IPS DF 19.7 (cell line): ENCODE measurements around the gene TBCC.

Source experiments
- DNase-seq: peaks from one replicate; pipeline ENCODE4 v3.0.0-alpha.2; 2013; ENCODE audit warnings: low read depth, low spot score

The TBCC gene

DNA sequence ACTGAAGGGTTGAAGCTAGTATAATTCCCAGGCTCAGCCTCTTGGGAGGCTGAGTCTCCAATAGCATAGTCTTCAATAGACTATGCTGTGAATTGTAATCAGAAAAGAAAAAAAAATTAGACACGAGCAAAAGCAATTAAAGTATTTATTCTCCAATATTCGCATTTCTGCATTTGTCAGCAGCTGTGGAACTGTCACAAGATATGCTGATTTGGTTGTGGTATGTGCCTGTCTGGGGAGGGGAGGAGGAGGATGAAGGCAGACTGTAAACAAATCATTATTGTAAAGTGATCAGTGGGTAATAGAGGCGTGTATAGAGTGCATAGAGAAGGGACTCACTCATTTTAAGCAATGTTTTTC, 25.8 kb upstream of the TBCC start:
- DNase-seq = no peak

DNA sequence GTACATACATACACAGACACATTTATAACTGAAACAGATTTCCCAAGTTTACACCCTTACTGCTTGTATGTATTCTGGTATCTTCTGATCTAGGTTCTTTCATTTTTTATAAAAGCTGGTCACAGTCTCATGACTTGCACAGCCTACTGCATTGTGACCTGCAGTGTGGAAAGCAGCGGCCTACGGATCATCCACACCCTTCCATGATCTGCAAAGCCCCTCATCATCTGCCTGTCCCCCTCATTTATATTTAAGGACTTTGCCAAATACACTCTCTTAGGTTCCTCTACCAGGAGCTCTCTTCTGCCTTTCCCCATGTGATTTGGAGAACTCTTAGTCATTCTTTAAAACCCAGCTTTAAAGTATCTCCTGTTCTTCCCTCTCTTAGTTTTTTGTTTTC, 23.9 kb upstream of the TBCC start:
- DNase-seq = no peak

DNA sequence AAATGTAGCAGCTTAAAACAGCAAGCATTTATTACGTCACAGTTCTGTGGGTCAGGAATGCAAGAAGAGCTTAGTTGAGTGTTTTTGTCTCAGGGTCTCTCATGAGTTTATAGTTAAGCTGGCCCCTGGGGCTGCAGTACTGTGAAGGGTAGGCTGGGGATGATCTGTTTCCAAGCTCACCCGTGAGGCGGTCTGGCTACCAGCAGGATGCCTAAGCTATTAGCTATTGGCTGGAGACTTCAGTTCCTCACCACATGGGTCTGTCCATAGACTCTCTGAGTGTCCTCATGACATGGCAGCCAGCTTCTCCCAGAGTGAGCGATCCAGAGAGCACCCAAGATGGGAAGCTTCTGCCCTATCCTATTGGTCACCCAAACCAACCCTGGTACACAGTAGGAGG, 23.1 kb upstream of the TBCC start:
- DNase-seq = no peak

DNA sequence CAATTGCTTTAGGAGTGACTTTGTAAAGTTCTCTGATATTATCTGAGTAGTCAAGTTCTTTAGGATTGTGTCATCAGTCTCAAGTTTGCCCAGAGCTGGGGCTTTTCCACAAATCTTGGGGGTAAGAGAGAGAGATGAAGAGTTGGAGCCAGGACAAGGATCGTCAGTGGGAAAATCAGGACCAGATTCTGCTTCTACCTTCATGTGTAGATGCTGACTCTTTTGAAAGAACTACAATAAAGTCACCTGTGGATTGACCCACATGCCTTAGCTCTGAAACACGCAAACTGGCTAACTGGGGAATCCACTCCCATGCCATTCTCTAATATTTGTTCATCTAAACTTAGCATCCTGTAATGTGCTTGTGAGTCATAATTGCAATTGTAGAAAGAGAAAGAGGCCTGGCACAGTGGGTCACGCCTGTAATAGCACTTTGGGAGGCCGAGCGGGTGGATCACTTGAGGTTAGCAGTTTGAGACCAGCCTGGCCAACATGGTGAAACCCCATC, 20.3 kb upstream of the TBCC start:
- DNase-seq = no peak

DNA sequence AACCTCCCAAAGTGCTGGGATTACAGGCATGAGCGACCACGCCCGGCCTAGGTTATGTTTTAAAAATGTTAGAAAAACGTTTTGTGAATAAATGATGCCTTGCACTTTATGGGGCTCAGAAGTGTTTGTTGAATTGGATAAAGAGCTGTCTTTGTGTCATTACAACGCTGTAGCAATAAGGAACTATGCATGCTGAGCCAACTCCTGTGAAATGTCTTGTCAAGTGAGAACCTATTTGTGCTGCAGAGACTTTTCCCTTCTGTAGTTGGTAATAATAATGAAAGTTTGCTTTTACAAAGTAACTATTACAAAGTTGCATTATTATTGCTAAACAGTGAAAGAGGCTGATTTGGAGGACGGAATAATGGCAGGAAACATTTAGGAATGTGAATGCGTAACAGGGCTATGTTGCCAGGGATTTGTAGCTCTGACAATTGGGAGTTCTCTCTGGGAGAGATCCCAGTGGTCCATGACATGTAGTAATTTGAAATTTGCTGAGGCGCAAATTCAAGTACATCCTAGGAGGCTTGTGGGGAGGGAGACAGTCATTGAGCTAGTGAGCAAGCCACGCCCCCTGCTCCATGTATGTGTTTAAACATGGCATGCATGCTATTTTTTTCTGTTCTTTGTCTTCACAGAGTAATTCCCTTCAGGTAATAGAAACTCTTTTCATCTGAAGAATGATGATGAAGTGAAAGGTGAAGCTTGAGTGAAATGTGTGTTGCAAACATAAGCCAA, 19.2 kb upstream of the TBCC start:
- DNase-seq = no peak

DNA sequence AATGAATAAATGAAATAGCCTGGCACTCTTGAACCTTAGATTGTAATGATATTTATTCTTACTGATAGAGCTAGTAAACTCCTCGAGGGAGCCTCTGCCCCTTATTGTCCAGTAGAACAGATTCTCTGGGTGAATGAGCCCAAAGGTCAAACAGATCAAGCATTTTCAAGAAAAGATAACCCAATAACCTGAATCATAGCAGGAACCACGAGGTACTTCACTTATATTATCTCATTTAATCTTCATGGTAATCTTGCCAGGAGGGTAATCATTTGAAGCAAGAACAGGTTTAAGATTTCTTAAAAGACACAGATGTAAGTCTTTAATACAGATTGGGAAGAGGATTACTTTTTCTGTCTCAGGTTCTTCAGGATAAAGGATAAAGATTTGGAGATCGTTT, 17.0 kb upstream of the TBCC start:
- no peak for DNase-seq

DNA sequence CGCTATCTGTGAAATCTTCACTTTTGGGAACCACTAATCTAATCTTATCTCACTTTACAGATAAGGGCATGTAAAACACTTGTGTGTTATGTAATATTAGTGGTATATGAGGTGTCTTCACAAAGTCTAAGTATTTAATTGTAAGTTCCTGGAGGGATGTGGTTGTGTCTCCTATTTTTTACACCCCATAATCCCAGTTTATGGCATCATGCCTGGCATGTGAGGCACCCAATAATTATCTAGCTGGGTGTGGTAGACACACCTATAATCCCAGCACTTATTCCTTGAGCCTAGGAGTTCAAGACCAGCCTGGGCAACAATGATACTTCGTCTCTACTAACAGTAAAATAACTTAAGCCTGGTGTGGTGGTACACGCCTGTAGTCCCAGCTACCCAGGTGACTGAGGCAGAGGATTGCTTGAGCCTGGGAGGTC, 16.5 kb upstream of the TBCC start:
- DNase-seq = no peak

DNA sequence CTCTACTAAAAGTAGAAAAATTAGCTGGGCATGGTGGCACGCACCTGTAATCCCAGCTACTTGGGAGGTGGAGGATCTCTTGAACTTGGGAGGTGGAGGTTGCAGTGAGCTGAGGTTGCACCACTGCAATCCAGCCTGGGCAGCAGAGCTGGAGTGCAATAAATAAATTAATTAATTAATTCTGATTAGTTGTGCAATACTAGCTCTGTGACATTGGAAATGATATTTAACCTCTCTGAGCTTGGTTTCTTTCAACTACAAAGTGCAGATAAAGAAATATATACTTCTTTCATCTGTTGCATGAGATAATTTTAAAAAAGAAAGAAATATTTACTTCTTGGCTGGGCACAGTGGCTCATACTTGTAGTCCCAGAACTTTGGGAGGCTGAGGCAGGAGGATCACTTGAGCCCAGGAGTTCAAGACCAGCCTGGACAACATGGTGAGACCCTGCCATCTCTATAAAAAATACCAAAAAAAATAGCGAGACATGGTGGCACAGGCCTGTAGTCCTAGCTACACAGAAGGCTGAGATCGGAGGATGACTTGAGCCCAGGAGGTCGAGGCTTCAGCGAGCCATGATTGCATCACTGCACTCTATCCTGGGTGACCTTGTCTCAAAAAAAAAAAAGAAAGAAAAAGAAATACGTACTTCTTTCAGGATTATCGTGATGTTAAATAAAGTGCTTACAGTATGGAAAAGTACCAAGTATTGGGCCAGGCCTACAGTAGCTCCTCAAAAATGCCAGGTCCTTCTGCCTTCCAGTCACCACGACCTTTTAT, 15.6 kb upstream of the TBCC start:
- DNase-seq = no peak

DNA sequence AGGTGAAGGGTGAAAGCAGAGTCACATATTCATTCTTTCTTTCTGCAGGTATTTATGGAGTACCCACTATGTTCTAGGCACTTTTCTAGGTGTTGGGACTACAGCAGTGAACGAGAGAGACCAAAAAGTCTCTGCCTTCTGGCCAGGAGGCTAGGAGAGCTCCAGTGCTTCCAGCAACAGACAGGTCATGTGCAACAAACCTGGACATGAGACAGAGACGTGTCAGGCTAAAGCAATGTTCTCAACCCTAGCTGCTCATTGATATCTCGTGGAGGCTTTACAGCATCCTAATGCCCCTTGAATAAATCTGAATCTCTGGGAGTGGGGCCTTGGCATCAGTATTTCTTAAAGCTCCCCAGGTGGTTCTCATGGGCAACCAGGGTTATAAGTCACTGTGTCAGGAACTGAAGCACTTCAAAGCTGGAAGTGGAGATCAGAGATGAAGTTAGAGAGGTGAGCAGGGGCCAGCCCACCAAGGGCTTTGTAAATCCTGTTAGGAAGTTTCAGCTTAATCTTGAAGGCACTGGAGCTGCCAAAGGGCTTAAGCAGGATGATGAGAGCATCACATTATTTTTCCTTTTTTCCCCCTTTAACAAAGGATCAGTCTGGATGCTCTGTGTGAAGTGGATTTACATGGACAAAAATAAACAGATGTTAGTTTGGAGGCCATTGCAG, 13.0 kb upstream of the TBCC start:
- DNase-seq = no peak

DNA sequence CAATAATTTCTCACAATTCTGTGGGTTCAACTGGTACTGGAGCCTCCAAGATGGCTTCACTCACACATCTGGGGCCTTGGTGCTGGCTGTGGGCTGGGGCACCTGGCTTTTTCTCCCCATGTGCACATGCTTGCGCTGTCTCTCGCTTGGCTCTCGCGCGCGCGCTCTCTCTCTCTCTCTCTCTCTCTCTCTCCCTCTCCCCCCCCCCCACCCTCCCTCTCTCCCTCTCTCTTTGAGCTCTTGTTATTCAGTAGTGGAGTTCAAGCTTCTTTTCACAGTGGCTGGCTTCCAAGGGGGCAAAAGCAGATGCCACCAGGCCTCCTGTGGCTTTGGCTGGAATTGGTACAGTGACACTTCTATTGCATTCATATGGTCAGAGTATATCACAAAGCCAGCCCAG, 10.8 kb upstream of the TBCC start:
- no peak for DNase-seq

DNA sequence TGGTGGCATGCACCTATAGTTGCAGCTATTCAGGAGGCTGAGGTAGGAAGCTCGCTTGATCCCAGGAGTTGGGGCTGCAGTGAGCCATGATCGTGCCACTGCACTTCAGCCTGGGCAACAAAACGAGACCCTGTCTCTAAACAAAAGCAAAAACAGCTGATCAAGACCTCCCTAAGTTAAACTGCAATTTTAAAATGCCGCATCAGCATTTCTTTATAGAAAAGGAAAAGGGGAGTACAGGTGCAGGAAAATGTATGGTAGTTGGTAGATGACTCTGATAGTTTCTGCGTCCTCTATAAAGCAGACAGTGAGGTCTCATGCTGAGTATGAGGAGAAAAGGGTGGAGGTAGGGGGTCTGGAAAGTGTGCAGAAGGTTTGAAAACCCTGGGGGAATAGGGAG, 8.9 kb upstream of the TBCC start:
- no peak for DNase-seq

DNA sequence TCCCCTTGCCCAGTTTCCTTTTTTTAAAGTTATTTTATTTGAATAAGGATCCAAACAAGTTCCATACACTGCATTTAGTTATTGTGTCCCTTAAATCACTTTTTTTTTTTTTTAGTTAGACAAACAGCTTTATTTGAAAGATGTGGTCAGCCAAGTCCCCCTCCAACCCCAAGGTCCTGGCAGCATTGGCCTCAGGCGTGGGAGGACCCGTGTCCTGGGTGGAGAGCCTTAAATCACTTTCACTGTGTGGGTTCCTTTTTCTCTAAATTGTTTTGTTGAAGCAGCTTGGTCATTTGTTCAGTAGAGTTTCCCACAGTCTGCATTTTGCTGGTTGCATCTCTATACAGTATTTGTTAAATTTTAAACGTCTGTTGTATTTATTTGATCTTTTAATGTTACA, 5.2 kb upstream of the TBCC start:
- no peak for DNase-seq

DNA sequence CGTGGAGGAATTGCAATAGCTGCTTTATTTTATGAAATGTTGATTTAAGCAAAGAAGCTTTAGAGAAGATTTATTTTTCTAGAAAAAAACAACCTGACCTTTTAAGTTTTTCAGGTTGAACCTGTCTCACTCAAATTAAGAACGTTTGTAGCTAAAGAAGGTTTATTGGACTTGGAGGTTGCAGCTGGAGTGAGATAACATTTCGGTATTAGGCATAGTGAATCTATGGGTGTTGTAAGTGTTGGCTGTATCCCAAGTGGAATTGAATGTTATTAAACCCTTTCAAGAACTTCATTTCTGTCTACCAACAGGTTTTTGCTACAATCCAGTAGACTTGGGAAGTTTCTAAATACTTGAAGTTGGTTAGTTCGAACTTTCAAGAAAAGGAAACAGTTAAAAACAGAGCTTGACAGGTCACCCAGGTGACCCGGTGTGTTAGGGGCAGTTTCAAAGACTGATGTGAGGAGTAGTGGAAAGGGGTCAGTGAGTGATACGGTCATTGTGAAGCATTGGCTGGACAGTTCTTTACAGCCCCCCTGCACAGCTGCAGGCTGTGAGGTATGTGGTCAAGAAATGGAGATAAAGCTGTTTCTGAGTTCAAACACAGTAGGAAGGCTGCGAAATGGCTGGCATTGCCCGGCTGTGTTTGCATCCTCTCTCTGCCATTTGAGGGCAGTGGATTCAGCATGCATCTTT, 2.4 kb upstream of the TBCC start:
- DNase-seq = no peak

DNA sequence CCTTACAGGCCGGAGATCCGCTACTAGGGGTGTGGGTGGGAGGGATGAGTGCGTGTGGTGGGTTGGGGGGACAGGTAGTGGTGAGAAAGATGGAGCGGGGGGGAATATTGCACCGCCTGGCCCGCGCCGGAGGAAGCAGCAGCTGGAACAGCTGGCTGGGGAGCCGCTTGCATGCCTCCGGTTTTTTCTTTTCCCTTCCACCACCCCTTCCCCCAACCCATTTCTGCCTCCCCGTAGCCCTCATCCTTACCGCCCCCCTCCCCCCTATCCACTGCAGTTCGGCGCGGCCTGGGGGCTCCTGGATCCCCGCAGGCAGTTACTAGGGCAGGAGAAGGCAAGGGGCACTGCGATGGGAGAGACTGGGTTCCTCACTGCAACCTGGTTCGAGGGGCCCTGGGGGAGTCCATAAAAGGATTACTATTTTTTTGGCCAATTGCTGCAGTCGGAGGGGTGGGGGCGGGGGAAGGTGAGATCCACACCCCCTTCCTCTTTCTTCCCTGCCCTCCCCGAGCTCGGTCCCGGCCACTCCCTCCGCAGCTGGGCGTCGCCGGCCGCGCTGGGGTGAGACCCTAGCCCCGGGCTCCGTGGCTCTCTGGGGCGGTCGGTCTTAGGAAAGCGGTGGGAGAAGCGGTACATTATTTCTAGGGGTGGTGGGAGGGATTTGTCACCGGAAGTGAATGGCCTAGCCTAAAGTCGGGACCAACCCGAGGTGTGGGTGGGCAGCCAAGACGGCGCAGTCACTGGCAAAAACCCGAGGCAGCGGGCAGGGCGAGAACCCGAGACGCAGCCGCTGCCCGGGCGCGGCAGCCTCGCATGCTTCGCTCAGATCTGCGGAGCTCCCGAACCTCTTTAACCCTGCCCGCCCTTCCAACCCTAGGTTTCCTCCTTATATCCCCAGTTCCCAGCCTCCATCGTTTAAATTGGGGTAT, 824 bp upstream of the TBCC start:
- DNase-seq = peak; percentile 74

DNA sequence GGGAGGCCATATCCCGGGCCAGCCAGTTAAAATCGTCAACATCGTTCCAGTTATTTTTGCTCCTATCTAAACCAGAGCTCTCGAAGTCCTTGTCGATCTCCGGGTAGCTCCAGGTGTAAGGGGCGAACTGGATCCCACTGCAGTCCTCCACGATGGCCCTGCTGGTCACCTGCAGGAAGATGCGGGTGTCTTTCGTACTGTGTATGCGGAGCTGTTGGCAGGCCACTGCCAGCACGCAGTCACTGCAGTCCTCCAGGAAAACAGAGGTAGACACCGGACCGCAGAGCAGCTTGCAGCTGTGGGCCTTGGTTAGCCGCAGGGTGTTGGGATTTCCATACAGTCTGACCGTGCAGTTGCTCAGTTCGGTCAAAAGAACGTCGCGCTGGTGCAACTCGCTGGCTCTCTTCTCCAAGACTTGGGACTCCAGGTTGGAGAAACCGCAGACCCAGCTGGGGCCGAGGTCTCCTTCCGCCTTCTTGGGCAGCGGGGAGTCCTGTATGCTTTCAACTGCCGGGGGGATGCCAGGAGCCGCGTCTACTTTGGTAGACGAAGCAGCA, 742 bp downstream of the TBCC start:
- DNase-seq = no peak

DNA sequence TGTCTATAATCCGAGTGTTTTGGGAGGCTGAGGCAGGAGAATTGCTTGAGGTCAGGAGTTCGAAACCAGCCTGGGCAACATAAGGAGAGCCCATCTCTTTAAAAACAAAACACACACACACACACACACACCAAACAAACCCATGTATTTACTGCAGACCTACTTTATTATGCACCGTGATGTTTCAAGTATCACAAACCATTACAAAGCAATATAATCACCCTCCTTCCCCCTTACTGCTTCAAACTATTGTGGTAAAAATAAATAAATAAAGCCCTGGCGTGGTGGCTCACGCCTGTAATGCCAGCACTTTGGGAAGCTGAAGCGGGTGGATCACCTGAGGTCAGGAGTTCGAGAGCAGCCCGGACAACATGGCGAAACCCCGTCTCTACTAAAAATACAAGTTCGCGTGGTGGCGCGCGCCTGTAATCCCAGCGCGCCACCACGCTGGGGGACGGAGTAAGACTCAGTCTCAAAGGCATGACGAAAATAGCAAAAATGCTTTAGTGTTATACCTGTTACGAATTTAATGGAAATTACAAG, 1.5 kb downstream of the TBCC start:
- no peak for DNase-seq

DNA sequence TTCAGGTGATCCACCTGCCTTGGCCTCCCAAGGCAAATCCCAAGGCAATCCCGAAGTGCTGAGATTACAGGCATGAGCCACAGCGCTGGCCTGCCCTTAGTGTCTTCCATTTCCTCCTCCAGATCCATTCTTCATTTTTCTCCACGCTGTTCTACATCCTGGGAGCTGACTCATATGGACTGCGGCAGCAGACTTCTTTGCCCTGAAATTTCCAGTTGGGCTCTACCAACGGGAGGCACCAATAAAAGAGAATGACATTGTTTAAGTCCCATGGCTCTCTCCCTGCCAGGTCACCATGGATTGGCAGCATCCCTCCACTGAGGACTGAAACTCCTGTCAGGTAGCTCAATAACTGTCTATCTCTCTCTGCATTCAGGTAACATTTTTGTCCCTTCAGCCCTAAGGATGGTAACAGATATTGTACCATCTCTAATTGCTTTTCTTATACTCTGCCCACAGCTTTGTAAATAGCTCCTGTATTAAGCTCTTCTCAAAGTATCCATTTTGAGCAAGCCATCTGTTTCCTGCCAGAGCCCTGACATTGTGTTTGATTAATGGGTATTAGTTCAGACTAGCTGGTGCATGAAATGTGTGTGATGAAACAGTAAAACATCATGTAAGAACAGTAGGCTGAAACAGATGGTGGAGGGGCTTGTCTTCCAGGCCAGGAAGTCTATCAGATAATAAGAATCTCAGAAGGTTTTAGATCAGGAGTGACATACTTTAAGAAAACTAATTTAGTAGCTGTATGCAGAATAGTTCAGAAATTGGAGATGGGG, 3.6 kb downstream of the TBCC start:
- DNase-seq = no peak

DNA sequence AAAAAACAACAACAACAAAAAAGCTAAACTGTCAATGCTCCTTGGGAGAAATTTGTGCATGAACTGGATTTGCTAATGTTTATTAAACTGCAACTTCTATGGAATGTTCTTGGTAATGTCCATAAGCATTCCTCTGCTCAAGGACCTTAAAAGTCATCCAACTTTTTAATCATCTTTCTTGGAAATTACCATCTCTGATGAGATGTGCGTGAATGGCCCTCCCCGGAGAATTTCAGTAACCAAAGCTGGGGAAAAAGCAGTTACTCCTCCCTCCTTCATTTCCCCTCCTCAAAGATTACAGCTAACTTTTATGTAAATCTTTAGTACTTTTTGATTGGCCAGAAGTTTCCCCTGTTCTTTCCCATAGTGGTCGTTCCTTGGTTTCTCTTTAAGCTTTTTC, 5.2 kb downstream of the TBCC start:
- no peak for DNase-seq

DNA sequence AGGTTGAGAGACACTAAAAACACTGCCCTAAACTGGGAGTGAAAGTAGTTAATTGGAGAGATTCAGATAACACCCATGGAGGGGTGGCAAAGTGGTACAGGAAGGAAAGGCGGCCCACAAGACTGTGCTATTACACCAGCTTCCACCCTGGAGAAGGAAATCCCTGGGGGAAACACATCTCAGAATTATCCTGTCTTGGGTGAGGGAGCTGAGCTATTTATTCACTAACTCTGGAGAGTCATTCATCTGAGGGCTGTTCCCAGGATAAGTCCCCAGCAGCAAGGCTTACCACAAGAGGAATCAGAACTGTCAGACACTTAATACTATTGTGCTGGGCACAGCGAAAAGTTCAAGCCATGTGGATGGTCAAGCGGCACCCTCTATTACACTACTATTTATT, 9.9 kb downstream of the TBCC start:
- DNase-seq = no peak
